ENCODE data around the gene DNAH14. TPM values are rescaled to one million over a fixed set of nuclear protein-coding genes. Genes with fewer than 3 reads are reported as not detected.

The DNAH14 gene
- total RNA-seq, 1 experiment from 2014 or later = 33.2 TPM

- Histone ChIP-seq H4K20me1 (ENCODE audit: insufficient read depth) (no peaks in the 10 kb centered on the region), H3K4me1 (ENCODE audit: control insufficient read depth in 1 of 2, insufficient read depth in 2 of 2, low read length in 2 of 2) (no peaks in the 10 kb centered on the region), H2AFZ (ENCODE audit: low read depth, low read length, poor library complexity, severe bottlenecking) (no peak overlapping the region), H3K4me2 (ENCODE audit: low read length) (no peak overlapping the region), H3K9me3 (ENCODE audit: control insufficient read depth in 1 of 2, insufficient read depth in 1 of 2, low read depth in 1 of 2, low read length in 2 of 2) (no peaks in the 10 kb centered on the region), H3K4me3 (replicated peaks in 1 of 2; ENCODE audit: low read depth in 1 of 2, low read length in 2 of 2) (no peak overlapping the region), H3K27ac (ENCODE audit: low read depth, low read length) (no peak overlapping the region), H3K9ac (ENCODE audit: low read length) (no peak overlapping the region), H3K9me2 (ENCODE audit: insufficient read depth) (no peaks in the 10 kb centered on the region), H3K27me3 (ENCODE audit: insufficient read depth, low read length) (no peaks in the 10 kb centered on the region), H3K79me2 (ENCODE audit: insufficient read depth, low read length) (no peaks in the 10 kb centered on the region), H3K36me3 (ENCODE audit: control insufficient read depth in 1 of 2, insufficient read depth in 2 of 2, low read length in 2 of 2) (no peaks in the 10 kb centered on the region)
- CTCF ChIA-PET = no interaction called here
- no peak for ATAC-seq
- no TSS peak for BruUV-seq (replicated peaks)
- POLR2A ChIA-PET = no interaction called here
- no peak for TF ChIP-seq EZH2phosphoT487 (IDR thresholded peaks at IDR 0.05; ENCODE audit: borderline replicate concordance)
- TF ChIP-seq ZNF274 (IDR thresholded peaks at IDR 0.05; ENCODE audit: low read depth, low read length) = no peak
- no peak for TF ChIP-seq SP1 (IDR thresholded peaks at IDR 0.05; ENCODE audit: low read depth)
- no peak for TF ChIP-seq POLR2AphosphoS5 (IDR thresholded peaks at IDR 0.05; ENCODE audit: low read depth, low read length)
- no peak for TF ChIP-seq POLR2A (IDR thresholded peaks at IDR 0.05; ENCODE audit: borderline replicate concordance, extremely low read depth, insufficient read depth, insufficient read length)
- DNase-seq (ENCODE audit: low read depth, low spot score) = no peak
- intact Hi-C loops (cut with micrococcal nuclease) = loop anchor here (10.0 kb wide), 1 partner anchor 828 kb away; no protein-coding TSS in a partner anchor
- RAD21 ChIA-PET (ENCODE audit: low non-redundant PET in 1 of 2, low total read pairs in 2 of 2, uncharacterized antibody in 2 of 2, unreplicated experiment in 2 of 2) = no interaction called here
These were observed 413.2 kb downstream of the DNAH14 start for GRCh38 chr1:225342695-225343094.

DNA sequence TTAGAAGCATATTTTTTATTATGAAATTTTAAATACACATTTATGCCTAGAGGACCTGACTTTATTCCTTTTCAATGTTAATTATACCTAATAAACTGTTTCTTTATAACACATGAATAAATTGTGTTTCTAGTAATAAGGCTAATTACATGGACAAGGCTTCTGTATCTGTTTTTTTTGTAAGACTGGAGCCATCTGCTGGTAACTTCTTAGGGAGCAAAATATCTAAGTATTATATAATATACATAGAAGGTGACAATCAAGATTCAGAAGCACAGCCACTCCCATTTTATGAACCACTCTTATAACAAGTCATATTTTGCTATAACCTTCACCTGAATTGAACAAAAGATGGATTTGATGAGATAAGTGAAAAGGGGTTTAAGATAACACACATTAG, 414.1 kb downstream of the DNAH14 start:
- no peaks in the 10 kb centered on the region for H3K27me3 ChIP-seq (ENCODE audit: insufficient read depth, low read length)
- H4K20me1 ChIP-seq (ENCODE audit: insufficient read depth) = no peaks in the 10 kb centered on the region
- ChIA-PET RAD21 (ENCODE audit: low non-redundant PET in 1 of 2, low total read pairs in 2 of 2, uncharacterized antibody in 2 of 2, unreplicated experiment in 2 of 2) (no interaction called here), CTCF (no interaction called here), POLR2A (no interaction called here)
- H3K4me2 ChIP-seq (ENCODE audit: low read length) = no peak overlapping the region
- H2AFZ ChIP-seq (ENCODE audit: low read depth, low read length, poor library complexity, severe bottlenecking) = no peak overlapping the region
- DNase-seq (ENCODE audit: low read depth, low spot score) (peak; percentile 16), ATAC-seq (peak; percentile 53; the same call in 1 of the 2 replicates)
- TF ChIP-seq CBX3 (IDR thresholded peaks at IDR 0.05; ENCODE audit: low read depth) = no peak
- TF ChIP-seq EGR1 (IDR thresholded peaks at IDR 0.05; ENCODE audit: low read depth) = no peak
- no peak for TF ChIP-seq YY1 (IDR thresholded peaks at IDR 0.05; ENCODE audit: extremely low read depth, insufficient replicate concordance, low read depth, low read length)
- peak; percentile 52 for TF ChIP-seq RAD21 (IDR thresholded peaks at IDR 0.05; ENCODE audit: low read depth)
- TF ChIP-seq, protein P1, sequence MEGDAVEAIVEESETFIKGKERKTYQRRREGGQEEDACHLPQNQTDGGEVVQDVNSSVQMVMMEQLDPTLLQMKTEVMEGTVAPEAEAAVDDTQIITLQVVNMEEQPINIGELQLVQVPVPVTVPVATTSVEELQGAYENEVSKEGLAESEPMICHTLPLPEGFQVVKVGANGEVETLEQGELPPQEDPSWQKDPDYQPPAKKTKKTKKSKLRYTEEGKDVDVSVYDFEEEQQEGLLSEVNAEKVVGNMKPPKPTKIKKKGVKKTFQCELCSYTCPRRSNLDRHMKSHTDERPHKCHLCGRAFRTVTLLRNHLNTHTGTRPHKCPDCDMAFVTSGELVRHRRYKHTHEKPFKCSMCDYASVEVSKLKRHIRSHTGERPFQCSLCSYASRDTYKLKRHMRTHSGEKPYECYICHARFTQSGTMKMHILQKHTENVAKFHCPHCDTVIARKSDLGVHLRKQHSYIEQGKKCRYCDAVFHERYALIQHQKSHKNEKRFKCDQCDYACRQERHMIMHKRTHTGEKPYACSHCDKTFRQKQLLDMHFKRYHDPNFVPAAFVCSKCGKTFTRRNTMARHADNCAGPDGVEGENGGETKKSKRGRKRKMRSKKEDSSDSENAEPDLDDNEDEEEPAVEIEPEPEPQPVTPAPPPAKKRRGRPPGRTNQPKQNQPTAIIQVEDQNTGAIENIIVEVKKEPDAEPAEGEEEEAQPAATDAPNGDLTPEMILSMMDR (IDR thresholded peaks at IDR 0.05 in 2 of 3, conservative IDR thresholded peaks at IDR 0.05 in 1 of 3; ENCODE audit: borderline replicate concordance in 1 of 3, insufficient read depth in 1 of 3, low read depth in 2 of 3, low read length in 2 of 3) = peak; percentile 37 to 54 (median 39)
- H3K79me2 ChIP-seq (ENCODE audit: insufficient read depth, low read length) = no peaks in the 10 kb centered on the region
- H3K36me3 ChIP-seq (ENCODE audit: control insufficient read depth in 1 of 2, insufficient read depth in 2 of 2, low read length in 2 of 2) = no peaks in the 10 kb centered on the region
- no peaks in the 10 kb centered on the region for H3K9me2 ChIP-seq (ENCODE audit: insufficient read depth)
- H3K9ac ChIP-seq (ENCODE audit: low read length) = no peak overlapping the region
- no peak overlapping the region for H3K27ac ChIP-seq (ENCODE audit: low read depth, low read length)
- H3K4me3 ChIP-seq (replicated peaks in 1 of 2; ENCODE audit: low read depth in 1 of 2, low read length in 2 of 2) = no peak overlapping the region
- no peaks in the 10 kb centered on the region for H3K9me3 ChIP-seq (ENCODE audit: control insufficient read depth in 1 of 2, insufficient read depth in 1 of 2, low read depth in 1 of 2, low read length in 2 of 2)
- H3K4me1 ChIP-seq (ENCODE audit: control insufficient read depth in 1 of 2, insufficient read depth in 2 of 2, low read length in 2 of 2) = no peaks in the 10 kb centered on the region
- no TSS peak for BruUV-seq (replicated peaks)
- intact Hi-C loops (cut with micrococcal nuclease) = loop anchor here (10.0 kb wide), 1 partner anchor 829 kb away; no protein-coding TSS in a partner anchor
